Panc1 (cell line): Measurements from ENCODE around the gene BRD1. TPM values are rescaled to one million over a fixed set of nuclear protein-coding genes. Genes with fewer than 3 reads are reported as not detected.

Source experiments
- ATAC-seq: fragments of 200-7000 bp; cut with Tn5 transposase; 2 replicates; pipeline ENCODE4 v1.9.1; 2020; ENCODE audit warnings: mild to moderate bottlenecking, moderate library complexity
- BruUV-seq: library from RNA; stranded (reverse); fragments of 400-500 nt; replicated peaks from 2 replicates; lab custom pipeline; 2021; lab: Mats Ljungman, UMichigan
- CTCF ChIA-PET: fragments of 300-600 bp; sonication (Branson Sonifier 250); formaldehyde crosslinking; loops from one replicate; lab custom pipeline; 2022; ENCODE audit warnings: antibody characterized with exemption; lab: Charles Lee
- POLR2A ChIA-PET: fragments of 300-600 bp; sonication (Branson Sonifier 250); formaldehyde crosslinking; loops from one replicate; lab custom pipeline; 2022; ENCODE audit warnings: antibody characterized with exemption; lab: Charles Lee
- DNase-seq: peaks from one replicate; pipeline ENCODE4 v3.0.0-alpha.2; 2010; ENCODE audit warnings: low read depth, low spot score
- H3K27ac ChIP-seq: 2 replicates; pipeline ENCODE4 v1.5.1; 2011; ENCODE audit warnings: mild to moderate bottlenecking, low read length, inconsistent platforms
- H3K27me3 ChIP-seq: fragments of 200-500 bp; sonication (Bioruptor generic); 2 replicates; pipeline ENCODE4 v1.6.0; 2014; ENCODE audit warnings: low read length, inconsistent platforms; ENCODE audit not compliant: control insufficient read depth, insufficient read depth
- H3K36me3 ChIP-seq: fragments of 200-500 bp; sonication (Bioruptor generic); 2 replicates; pipeline ENCODE4 v1.5.1; 2014; ENCODE audit warnings: inconsistent platforms, mild to moderate bottlenecking, low read length, moderate library complexity; ENCODE audit not compliant: control insufficient read depth, insufficient read depth
- H3K4me1 ChIP-seq: 2 replicates; pipeline ENCODE4 v1.5.1; 2011; ENCODE audit warnings: inconsistent platforms, mild to moderate bottlenecking, low read length, moderate library complexity; ENCODE audit not compliant: control insufficient read depth, insufficient read depth
- H3K4me3 ChIP-seq, 2 experiments: 2 replicates each; pipeline ENCODE4 v1.5.1; 2011 to 2012; ENCODE audit warnings: low read depth in 2 of 2, low read length in 2 of 2, mild to moderate bottlenecking in 2 of 2, inconsistent platforms in 1 of 2, moderate library complexity in 1 of 2
- H3K9me3 ChIP-seq: fragments of 200-500 bp; sonication (Bioruptor generic); 2 replicates; pipeline ENCODE4 v1.5.1; 2014; ENCODE audit warnings: low read depth, mild to moderate bottlenecking, inconsistent platforms, low read length, moderate library complexity; ENCODE audit not compliant: control insufficient read depth, insufficient read depth
- POLR2AphosphoS5 ChIP-seq: IDR thresholded peaks from 2 replicates; pipeline ENCODE4 v1.6.1; 2012; ENCODE audit warnings: mild to moderate bottlenecking, low read depth, low read length, moderate library complexity
- REST ChIP-seq, 2 experiments: IDR thresholded peaks; 2 replicates each; pipeline ENCODE4 v1.6.1; 2011 to 2012; ENCODE audit warnings: low read depth in 2 of 2, control low read depth in 1 of 2, low read length in 1 of 2, mild to moderate bottlenecking in 1 of 2, moderate library complexity in 1 of 2; ENCODE audit not compliant: insufficient read depth in 1 of 2
- SIN3A ChIP-seq: IDR thresholded peaks from 2 replicates; pipeline ENCODE4 v1.6.1; 2012; ENCODE audit warnings: low read depth, mild to moderate bottlenecking, low read length, moderate library complexity, borderline replicate concordance; ENCODE audit not compliant: insufficient read depth
- TCF7L2 ChIP-seq: IDR thresholded peaks from 2 replicates; pipeline ENCODE4 v1.6.1; 2011; ENCODE audit warnings: mild to moderate bottlenecking, low read depth, low read length, inconsistent platforms
- in situ Hi-C: cut with HindIII; loops from 2 replicates; pipeline ENCODE4 v1.10.0; 2016; ENCODE audit warnings: low sequenced_read_pairs, low pct_unique_long_range_greater_than_20kb
- intact Hi-C: fragments of 100-400 bp; cut with micrococcal nuclease; formaldehyde crosslinking; loops from one replicate; pipeline ENCODE4 v1.10.0; 2022; ENCODE audit not compliant: unreplicated experiment
- total RNA-seq: library from RNA; stranded (reverse); gene quantifications from one replicate; pipeline ENCODE4 v1.2.1, GENCODE V29; 2021; ENCODE audit not compliant: unreplicated experiment
- TF ChIP-seq, protein P1 (sequence below): fragments of 450-650 bp; IDR thresholded peaks from 2 replicates; pipeline ENCODE4 v1.5.1; 2017; ENCODE audit warnings: mild to moderate bottlenecking

BRD1 gene
- total RNA-seq, 1 experiment from 2014 or later: 24.0 TPM

DNA sequence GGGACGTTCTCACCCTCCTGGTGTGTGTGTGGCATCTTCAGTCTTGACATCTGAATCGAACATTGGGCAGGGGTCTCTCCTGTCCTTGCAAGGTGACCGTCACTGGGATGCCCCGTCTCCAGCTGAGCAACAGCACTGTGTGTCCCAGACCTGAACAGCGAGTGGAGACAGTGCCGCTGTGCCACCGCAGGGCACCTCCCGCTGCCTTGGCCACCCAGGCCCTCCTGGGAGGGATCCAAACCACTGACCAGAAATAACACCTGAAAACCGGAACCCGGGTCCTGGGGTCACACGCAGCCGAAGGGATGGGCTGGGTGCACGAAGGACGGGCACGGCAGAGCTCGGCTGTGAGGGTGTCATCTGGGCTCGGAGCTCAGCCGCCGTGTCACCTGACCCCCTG, 102.2 kb downstream of the BRD1 start:
- Histone ChIP-seq H3K27me3 (no peaks in the 10 kb centered on the region; the same call in none of the 2 replicates), H3K27ac (no peak overlapping the region), H3K4me3 (no peak overlapping the region), H3K9me3 (no peaks in the 10 kb centered on the region), H3K4me1 (no peaks in the 10 kb centered on the region), H3K36me3 (no peaks in the 10 kb centered on the region)
- TF ChIP-seq POLR2AphosphoS5 (no peak), TCF7L2 (no peak), REST (IDR thresholded peaks at IDR 0.05; ENCODE audit: insufficient read depth in 1 of 2, low read depth in 2 of 2, low read length in 1 of 2) (no peak), SIN3A (no peak)
- TF ChIP-seq, protein P1, sequence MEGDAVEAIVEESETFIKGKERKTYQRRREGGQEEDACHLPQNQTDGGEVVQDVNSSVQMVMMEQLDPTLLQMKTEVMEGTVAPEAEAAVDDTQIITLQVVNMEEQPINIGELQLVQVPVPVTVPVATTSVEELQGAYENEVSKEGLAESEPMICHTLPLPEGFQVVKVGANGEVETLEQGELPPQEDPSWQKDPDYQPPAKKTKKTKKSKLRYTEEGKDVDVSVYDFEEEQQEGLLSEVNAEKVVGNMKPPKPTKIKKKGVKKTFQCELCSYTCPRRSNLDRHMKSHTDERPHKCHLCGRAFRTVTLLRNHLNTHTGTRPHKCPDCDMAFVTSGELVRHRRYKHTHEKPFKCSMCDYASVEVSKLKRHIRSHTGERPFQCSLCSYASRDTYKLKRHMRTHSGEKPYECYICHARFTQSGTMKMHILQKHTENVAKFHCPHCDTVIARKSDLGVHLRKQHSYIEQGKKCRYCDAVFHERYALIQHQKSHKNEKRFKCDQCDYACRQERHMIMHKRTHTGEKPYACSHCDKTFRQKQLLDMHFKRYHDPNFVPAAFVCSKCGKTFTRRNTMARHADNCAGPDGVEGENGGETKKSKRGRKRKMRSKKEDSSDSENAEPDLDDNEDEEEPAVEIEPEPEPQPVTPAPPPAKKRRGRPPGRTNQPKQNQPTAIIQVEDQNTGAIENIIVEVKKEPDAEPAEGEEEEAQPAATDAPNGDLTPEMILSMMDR: no peak
- intact Hi-C loops: no loop called here
- no TSS peak for BruUV-seq
- ATAC-seq: no peak
- CTCF ChIA-PET: no interaction called here
- in situ Hi-C loops: no loop called here
- POLR2A ChIA-PET: no interaction called here
- DNase-seq: no peak

DNA sequence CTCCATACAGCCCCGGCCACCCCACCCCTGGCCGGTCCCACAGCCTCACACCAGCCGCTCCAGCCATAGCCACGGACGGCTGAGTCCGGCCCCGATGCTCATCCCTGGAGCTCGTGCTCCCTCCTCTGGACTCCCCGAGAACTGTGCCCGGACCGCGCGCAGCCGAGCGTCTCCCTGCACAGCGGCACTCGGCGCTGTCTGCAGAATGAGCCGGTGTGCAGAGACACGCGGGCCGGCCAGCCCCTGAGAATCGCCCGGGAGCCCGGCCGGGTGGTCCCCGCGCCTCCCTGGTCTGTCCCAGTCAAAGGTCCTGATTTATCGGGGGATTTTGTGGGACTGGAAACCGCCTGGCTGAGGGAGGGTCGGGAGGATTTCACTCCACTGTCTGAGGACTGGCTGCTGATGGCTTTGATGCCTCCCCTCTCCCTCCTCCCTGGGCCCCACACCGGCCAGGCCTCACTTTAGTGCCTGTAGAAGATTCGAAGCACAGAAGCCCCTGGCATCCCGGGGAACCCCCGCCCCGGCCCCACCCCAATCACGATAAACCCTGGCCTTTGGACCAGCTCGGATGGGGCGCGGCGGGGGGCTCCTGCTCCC, 102.7 kb downstream of the BRD1 start:
- no TSS peak for BruUV-seq
- no peaks in the 10 kb centered on the region; the same call in none of the 2 replicates for H3K27me3 ChIP-seq
- no peak overlapping the region for H3K4me3 ChIP-seq
- H3K36me3 ChIP-seq: no peaks in the 10 kb centered on the region
- TF ChIP-seq, protein P1: peak; percentile 83
- TF ChIP-seq TCF7L2 (no peak), REST (IDR thresholded peaks at IDR 0.05; ENCODE audit: insufficient read depth in 1 of 2, low read depth in 2 of 2, low read length in 1 of 2) (no peak), SIN3A (no peak), POLR2AphosphoS5 (no peak)
- no peaks in the 10 kb centered on the region for H3K9me3 ChIP-seq
- H3K27ac ChIP-seq: no peak overlapping the region
- in situ Hi-C loops: no loop called here
- DNase-seq: no peak
- intact Hi-C loops: no loop called here
- ChIA-PET POLR2A (no interaction called here), CTCF (no interaction called here)
- ATAC-seq: peak; percentile 95
- no peaks in the 10 kb centered on the region for H3K4me1 ChIP-seq
